IMR-90 (cell line): ENCODE measurements around the gene PDE11A. TPM values are rescaled to one million over a fixed set of nuclear protein-coding genes. Genes with fewer than 3 reads are reported as not detected.

Experiments used
- ATAC-seq: fragments of 200-7000 bp; cut with Tn5 transposase; 2 replicates; pipeline ENCODE4 v1.9.1; 2020; ENCODE audit warnings: low read depth, mild to moderate bottlenecking, moderate library complexity
- BruUV-seq: library from RNA; stranded (reverse); fragments of 400-500 nt; replicated peaks from 2 replicates; lab custom pipeline; 2021; lab: Mats Ljungman, UMichigan
- CTCF ChIA-PET: fragments of 300-600 bp; formaldehyde crosslinking; extraction: SDS; loops from one replicate; lab custom pipeline; 2021; ENCODE audit warnings: antibody characterized with exemption; lab: Yijun Ruan, JAX
- POLR2A ChIA-PET: fragments of 300-600 bp; sonication (Branson Sonifier 250); formaldehyde crosslinking; loops from one replicate; lab custom pipeline; 2022; ENCODE audit warnings: antibody characterized with exemption; ENCODE audit not compliant: unreplicated experiment; lab: Charles Lee
- DNase-seq: peaks from one replicate; pipeline ENCODE4 v3.0.0; 2013
- H2AFZ ChIP-seq: replicated peaks from 2 replicates; pipeline ENCODE3; 2013; ENCODE audit warnings: low read length, mild to moderate bottlenecking; ENCODE audit not compliant: poor library complexity
- H2AK5ac ChIP-seq: 2 replicates; pipeline ENCODE4 v1.6.1; 2013; ENCODE audit warnings: low read depth, low read length, inconsistent platforms
- H2AK9ac ChIP-seq: replicated peaks from 2 replicates; pipeline ENCODE3; 2013; ENCODE audit warnings: mild to moderate bottlenecking, low read depth, low read length, moderate library complexity; ENCODE audit not compliant: poor library complexity
- H2BK120ac ChIP-seq: 2 replicates; pipeline ENCODE4 v1.6.1; 2013; ENCODE audit warnings: low read depth, low read length, inconsistent platforms
- H2BK15ac ChIP-seq: 3 replicates; pipeline ENCODE4 v1.6.1; 2013; ENCODE audit warnings: low read depth, low read length, inconsistent platforms
- H2BK20ac ChIP-seq: 2 replicates; pipeline ENCODE4 v1.6.1; 2013; ENCODE audit warnings: low read depth, mild to moderate bottlenecking, inconsistent platforms, low read length, moderate library complexity
- H2BK5ac ChIP-seq: 2 replicates; pipeline ENCODE4 v1.6.1; 2013; ENCODE audit warnings: mild to moderate bottlenecking, low read depth, low read length, inconsistent platforms; ENCODE audit not compliant: poor library complexity, severe bottlenecking
- H3K14ac ChIP-seq: replicated peaks from 2 replicates; pipeline ENCODE4 v1.6.1; 2013; ENCODE audit warnings: low read depth, low read length, inconsistent platforms
- H3K18ac ChIP-seq: 2 replicates; pipeline ENCODE4 v1.6.1; 2013; ENCODE audit warnings: low read depth, low read length, control low read depth
- H3K23ac ChIP-seq: 2 replicates; pipeline ENCODE4 v1.6.1; 2013; ENCODE audit warnings: low read depth, low read length, inconsistent platforms
- H3K27ac ChIP-seq: 2 replicates; pipeline ENCODE4 v1.5.1; 2013; ENCODE audit warnings: mild to moderate bottlenecking, control low read depth, low read length; ENCODE audit not compliant: insufficient read depth
- H3K27me3 ChIP-seq: 2 replicates; pipeline ENCODE4 v1.6.1; 2013; ENCODE audit warnings: low read length; ENCODE audit not compliant: control insufficient read depth, insufficient read depth
- H3K36me3 ChIP-seq: 2 replicates; pipeline ENCODE4 v1.6.1; 2013; ENCODE audit warnings: low read length, mixed read lengths; ENCODE audit not compliant: control insufficient read depth, insufficient read depth
- H3K4ac ChIP-seq: 2 replicates; pipeline ENCODE4 v1.6.1; 2013; ENCODE audit warnings: low read depth, low read length, inconsistent platforms
- H3K4me1 ChIP-seq: 2 replicates; pipeline ENCODE4 v1.6.1; 2013; ENCODE audit warnings: low read length, mixed read lengths; ENCODE audit not compliant: control insufficient read depth, insufficient read depth
- H3K4me2 ChIP-seq: 2 replicates; pipeline ENCODE4 v1.6.1; 2013; ENCODE audit warnings: low read depth, mild to moderate bottlenecking, control low read depth, low read length, moderate library complexity
- H3K4me3 ChIP-seq: 2 replicates; pipeline ENCODE4 v1.5.1; 2013; ENCODE audit warnings: low read depth, mild to moderate bottlenecking, control low read depth, low read length, moderate library complexity; ENCODE audit not compliant: insufficient read depth
- H3K56ac ChIP-seq: 2 replicates; pipeline ENCODE4 v1.6.1; 2013; ENCODE audit warnings: low read length, inconsistent platforms; ENCODE audit not compliant: insufficient read depth; ENCODE audit errors: extremely low read depth
- H3K79me1 ChIP-seq, 2 experiments: 2 replicates each; pipeline ENCODE4 v1.6.1; 2013; ENCODE audit warnings: low read length in 2 of 2, inconsistent platforms in 1 of 2, low read depth in 1 of 2
- H3K9ac ChIP-seq: 2 replicates; pipeline ENCODE4 v1.6.1; 2013; ENCODE audit warnings: low read depth, low read length, control low read depth
- H3K9me1 ChIP-seq: 2 replicates; pipeline ENCODE4 v1.6.1; 2013; ENCODE audit warnings: low read length, inconsistent platforms; ENCODE audit not compliant: insufficient read depth
- H3K9me3 ChIP-seq: 2 replicates; pipeline ENCODE4 v1.6.1; 2013; ENCODE audit warnings: low read length; ENCODE audit not compliant: control insufficient read depth, insufficient read depth
- H4K20me1 ChIP-seq: 2 replicates; pipeline ENCODE4 v1.6.1; 2013; ENCODE audit warnings: low read length, inconsistent platforms; ENCODE audit not compliant: insufficient read depth
- H4K5ac ChIP-seq: 2 replicates; pipeline ENCODE4 v1.6.1; 2013; ENCODE audit warnings: mild to moderate bottlenecking, low read depth, low read length, control low read depth
- H4K8ac ChIP-seq, 2 experiments: 2 replicates each; pipeline ENCODE4 v1.6.1; 2013; ENCODE audit warnings: low read depth in 2 of 2, low read length in 2 of 2, control low read depth in 1 of 2, inconsistent platforms in 1 of 2
- H4K91ac ChIP-seq: 2 replicates; pipeline ENCODE4 v1.6.1; 2013; ENCODE audit warnings: low read depth, low read length, inconsistent platforms; ENCODE audit not compliant: insufficient read depth
- BHLHE40 ChIP-seq: fragments of 150-350 bp; IDR thresholded peaks from 2 replicates; pipeline ENCODE4 v1.6.1; 2016; ENCODE audit warnings: mild to moderate bottlenecking, low read depth, low read length
- ELK1 ChIP-seq: fragments of 150-350 bp; IDR thresholded peaks from 2 replicates; pipeline ENCODE4 v1.6.1; 2016; ENCODE audit warnings: low read depth, mild to moderate bottlenecking, low read length, moderate library complexity, borderline replicate concordance
- FOS ChIP-seq: fragments of 150-350 bp; IDR thresholded peaks from 2 replicates; pipeline ENCODE4 v1.6.1; 2016; ENCODE audit warnings: low read depth, low read length
- MXI1 ChIP-seq: IDR thresholded peaks from 2 replicates; pipeline ENCODE4 v1.6.1; 2012; ENCODE audit warnings: low read depth, mild to moderate bottlenecking, low read length, moderate library complexity, borderline replicate concordance
- NFE2L2 ChIP-seq: fragments of 150-350 bp; IDR thresholded peaks from 2 replicates; pipeline ENCODE4 v1.6.1; 2016; ENCODE audit warnings: low read depth, mild to moderate bottlenecking, low read length
- POLR2A ChIP-seq: IDR thresholded peaks from 2 replicates; pipeline ENCODE4 v1.6.1; 2012; ENCODE audit warnings: mild to moderate bottlenecking, low read depth, low read length
- RAD21 ChIP-seq: IDR thresholded peaks from 2 replicates; pipeline ENCODE4 v1.6.1; 2012; ENCODE audit warnings: low read length, improper control_type of control experiment
- RFX5 ChIP-seq: IDR thresholded peaks from 2 replicates; pipeline ENCODE4 v1.8.0; 2012; ENCODE audit warnings: low read depth, mild to moderate bottlenecking, low read length, moderate library complexity
- USF2 ChIP-seq: fragments of 150-350 bp; IDR thresholded peaks from 2 replicates; pipeline ENCODE4 v1.6.1; 2017; ENCODE audit warnings: mild to moderate bottlenecking, antibody characterized with exemption, low read length, low read depth
- WGBS, 2 experiments: methylation state at CpG; one replicate each; pipeline versions ENCODE4 v1.1.5 to v1.1.7; 2013; ENCODE audit warnings: missing lambda C conversion rate in 2 of 2; ENCODE audit not compliant: insufficient read length in 1 of 2; ENCODE audit errors: extremely low coverage in 2 of 2; 5-methylcytosine and 5-hydroxymethylcytosine counted together
- dilution Hi-C: fragments of 300-500 bp; cut with HindIII; formaldehyde crosslinking; loops from one replicate; pipeline ENCODE4 v1.14.3; 2018; ENCODE audit warnings: low sequenced_read_pairs; ENCODE audit not compliant: unreplicated experiment
- in situ Hi-C: fragments of 300-500 bp; cut with MboI; formaldehyde crosslinking; loops from 3 replicates; pipeline ENCODE4 v1.14.3; 2019; ENCODE audit warnings: low sequenced_read_pairs, inconsistent platforms, mixed read lengths
- intact Hi-C: fragments of 100-400 bp; cut with micrococcal nuclease; formaldehyde crosslinking; loops from 2 replicates; pipeline ENCODE4 v1.10.0; 2022
- polyA plus RNA-seq, 3 experiments: library from polyadenylated mRNA; depleted of rRNA; stranded (reverse); fragments of >200 nt; gene quantifications; 2 replicates each; pipeline ENCODE4 v1.2.3, GENCODE V29; 2012; ENCODE audit warnings: low replicate concordance in 1 of 3
- total RNA-seq: library from RNA; depleted of rRNA; stranded (reverse); fragments of >200 nt; gene quantifications from 2 replicates; pipeline ENCODE4 v1.2.3, GENCODE V29; 2012

PDE11A gene
- total and polyA plus RNA-seq, 2 of the 4 experiments (the other 2 are of a cell fraction): 0.21 to 0.72 TPM

DNA sequence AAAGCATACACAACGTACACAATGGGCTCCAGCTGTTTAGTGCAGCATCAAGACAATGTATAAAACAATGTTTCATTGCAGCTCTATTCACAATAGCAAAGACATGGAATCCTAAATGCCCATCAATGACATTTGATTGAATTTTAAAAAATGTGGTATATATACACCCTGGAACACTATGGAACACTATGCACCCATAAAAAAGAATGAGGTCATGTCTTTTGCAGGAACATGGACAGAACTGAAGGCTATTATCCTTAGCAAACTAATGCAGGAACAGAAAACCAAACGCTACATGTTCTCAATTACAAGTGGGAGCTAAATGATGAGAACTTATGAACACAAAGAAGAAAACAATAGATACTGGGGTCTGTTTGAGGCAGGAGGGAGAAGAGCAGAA is 364.5 kb downstream of the PDE11A start:
- no peaks in the 10 kb centered on the region; the same call in 1 of the 2 replicates for H3K27me3 ChIP-seq
- no peak for ATAC-seq
- no peak overlapping the region for H2AK9ac ChIP-seq
- dilution Hi-C loops (no loop called here), intact Hi-C loops (no loop called here), in situ Hi-C loops (no loop called here)
- no peak overlapping the region for H2BK120ac ChIP-seq
- no peak overlapping the region for H2BK15ac ChIP-seq
- ChIA-PET POLR2A (no interaction called here), CTCF (no interaction called here)
- H2BK20ac ChIP-seq: no peak overlapping the region
- no peak for TF ChIP-seq MXI1
- TF ChIP-seq POLR2A: no peak
- no peak for TF ChIP-seq RFX5
- TF ChIP-seq RAD21: no peak
- no peak for TF ChIP-seq BHLHE40
- TF ChIP-seq ELK1: no peak
- no peak for TF ChIP-seq USF2
- TF ChIP-seq FOS: no peak
- no peak for TF ChIP-seq NFE2L2
- BruUV-seq: no TSS peak
- no peaks in the 10 kb centered on the region for H3K36me3 ChIP-seq
- H3K4me2 ChIP-seq: no peak overlapping the region
- no peak overlapping the region for H4K91ac ChIP-seq
- no peaks in the 10 kb centered on the region for H3K9me1 ChIP-seq
- H3K4me3 ChIP-seq: no peak overlapping the region
- H3K4me1 ChIP-seq: no peaks in the 10 kb centered on the region
- H2AK5ac ChIP-seq: no peak overlapping the region
- H3K9me3 ChIP-seq: no peaks in the 10 kb centered on the region
- no peak overlapping the region for H4K8ac ChIP-seq
- no peak overlapping the region for H3K18ac ChIP-seq
- H3K56ac ChIP-seq: no peak overlapping the region
- no peak overlapping the region for H4K5ac ChIP-seq
- no CpG with 5 or more reads among the region's 2 CpGs for WGBS, 2 experiments
- no peak overlapping the region for H2BK5ac ChIP-seq
- H3K4ac ChIP-seq: no peak overlapping the region
- no peak overlapping the region for H3K23ac ChIP-seq
- H4K20me1 ChIP-seq: no peaks in the 10 kb centered on the region
- no peak for DNase-seq
- H2AFZ ChIP-seq: no peak overlapping the region
- no peak overlapping the region for H3K14ac ChIP-seq
- no peak overlapping the region for H3K9ac ChIP-seq
- no peaks in the 10 kb centered on the region for H3K79me1 ChIP-seq
- no peak overlapping the region for H3K27ac ChIP-seq
